Body of pancreas (tissue), 4 donors: Measurements from ENCODE around the gene PLEKHG5.

Experiments used
- CTCF ChIP-seq, 7 experiments: fragments of 450-650 bp in 4 of 7; fragments of 200-600 bp in 3 of 7; sonication (generic) in 3 of 7; IDR thresholded peaks; one replicate each; pipeline ENCODE4 v1.5.1; 2016 to 2019; ENCODE audit warnings: antibody characterized with exemption in 7 of 7
- POLR2A ChIP-seq, 3 donors: fragments of 450-650 bp; IDR thresholded peaks; one replicate each; pipeline ENCODE4 v1.6.1; 2016; ENCODE audit warnings: antibody characterized with exemption in 3 of 3, mild to moderate bottlenecking in 2 of 3

- TF ChIP-seq CTCF (IDR thresholded peaks at IDR 0.05) = no peak
- no peak for TF ChIP-seq POLR2A (IDR thresholded peaks at IDR 0.05)
Measured at GRCh38 chr1:6510493-6510892, 19.0 kb upstream of the PLEKHG5 start.
